ENCODE measurements around the gene STAB2.

STAB2 gene

DNA sequence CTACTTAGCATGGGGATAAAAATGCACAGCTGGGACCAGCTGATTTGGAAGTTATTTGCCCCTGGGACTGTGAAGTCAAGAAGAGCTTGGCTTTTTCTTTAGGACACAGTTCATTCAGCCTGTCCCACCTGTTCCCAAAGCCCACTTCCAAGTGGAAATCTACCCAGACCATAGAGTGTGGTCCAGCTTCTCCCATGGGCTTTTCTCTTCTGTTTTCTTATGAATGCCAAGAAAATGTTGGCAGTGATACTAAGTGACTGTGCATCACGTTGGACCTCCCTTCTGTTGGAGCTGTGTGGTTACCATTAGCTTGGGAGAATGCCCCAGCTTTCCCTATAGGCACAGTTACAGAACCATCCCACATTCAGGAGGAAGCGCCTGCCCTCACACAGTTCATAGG lies 164.5 kb downstream of the STAB2 start:
- DNase-seq = no peak

DNA sequence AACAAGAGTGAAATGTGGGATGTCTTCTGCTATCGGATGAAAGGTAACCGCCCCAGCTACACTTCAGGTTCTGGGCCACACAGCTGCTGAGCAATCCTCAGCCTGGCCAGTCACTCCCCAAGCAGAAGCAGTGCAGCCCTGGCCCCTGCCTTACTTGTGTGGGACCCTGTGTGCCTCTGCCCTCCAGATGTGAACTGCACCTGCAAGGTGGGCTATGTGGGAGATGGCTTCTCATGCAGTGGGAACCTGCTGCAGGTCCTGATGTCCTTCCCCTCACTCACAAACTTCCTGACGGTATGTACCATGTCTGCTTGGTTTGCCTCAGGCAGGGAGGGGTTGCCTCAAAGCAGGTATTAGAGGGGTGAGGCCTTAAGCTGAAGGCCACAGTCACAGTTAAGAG lies 168.4 kb downstream of the STAB2 start:
- DNase-seq = no peak

DNA sequence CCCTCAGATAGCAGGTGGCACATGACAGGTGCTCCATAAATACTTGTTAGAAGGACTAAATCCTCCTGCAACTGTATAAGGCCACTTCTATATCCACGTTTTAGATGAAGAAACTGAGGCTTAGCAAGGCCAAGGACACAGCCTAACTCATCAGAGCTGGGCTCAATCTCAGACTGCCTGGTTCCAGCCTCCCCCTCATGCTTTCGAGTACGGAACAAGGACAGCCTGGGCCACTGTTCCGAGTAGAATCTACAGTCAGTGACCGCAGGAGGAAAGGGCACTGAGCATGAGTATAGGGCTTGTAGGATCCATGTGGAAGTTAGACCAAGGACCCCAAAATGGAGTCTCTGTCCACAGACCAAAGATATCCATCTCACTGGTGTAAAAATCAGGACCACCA lies 169.4 kb downstream of the STAB2 start:
- DNase-seq = no peak

DNA sequence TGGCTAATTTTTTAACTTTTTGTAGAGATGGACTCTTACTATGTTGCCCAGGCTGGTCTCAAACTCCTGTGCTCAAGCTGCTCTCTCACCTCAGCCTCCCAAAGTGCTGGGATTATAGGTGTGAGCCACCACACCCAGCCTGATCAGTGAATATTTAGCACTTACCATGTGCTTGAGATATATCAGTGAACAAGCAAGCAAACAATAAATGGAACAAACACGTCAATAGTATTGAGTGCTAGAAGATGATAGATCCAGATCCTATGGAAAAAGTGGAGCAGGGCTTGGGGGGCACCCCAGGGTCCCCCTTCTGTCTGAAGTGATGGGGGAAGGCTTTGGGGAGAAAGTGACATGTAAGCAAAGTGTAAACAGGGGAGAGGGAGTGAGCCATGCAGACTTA lies 170.2 kb downstream of the STAB2 start:
- no peak for DNase-seq

DNA sequence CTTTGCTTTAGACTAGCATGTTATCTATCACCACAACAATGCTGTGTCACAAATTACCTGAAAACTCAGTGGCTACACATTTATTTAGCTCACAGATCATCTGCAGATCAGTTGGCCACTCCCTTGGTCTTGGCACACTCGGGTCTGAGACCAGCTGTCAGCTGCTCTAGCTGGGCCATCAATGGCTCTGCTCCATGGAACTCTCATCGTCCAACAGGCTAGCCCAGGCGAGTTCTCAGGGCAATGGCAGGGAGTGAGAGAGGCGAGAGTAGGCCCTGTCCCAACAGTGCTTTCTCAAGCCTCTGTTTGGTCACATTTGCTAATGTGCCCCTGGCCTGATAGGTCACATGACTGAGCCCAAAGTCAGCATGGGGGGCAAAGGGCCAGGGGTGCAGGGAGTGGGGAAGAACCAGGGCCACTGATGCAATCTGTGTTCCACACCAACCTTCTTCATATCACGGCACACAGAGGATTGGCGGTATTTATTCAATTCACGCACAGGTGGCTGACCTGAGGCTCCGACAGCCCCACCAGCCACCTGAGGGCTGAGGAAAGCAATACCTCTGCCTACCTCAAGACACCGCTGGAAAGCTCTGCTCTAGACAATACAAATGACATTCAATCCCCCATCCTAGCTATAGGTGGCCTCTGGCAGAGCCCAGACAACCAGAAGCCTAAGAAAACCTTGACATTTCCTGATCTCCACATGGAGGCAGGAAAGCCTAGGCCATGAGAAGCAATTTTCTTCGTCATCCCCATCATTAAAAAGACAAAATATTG lies 171.4 kb downstream of the STAB2 start:
- DNase-seq = no peak

DNA sequence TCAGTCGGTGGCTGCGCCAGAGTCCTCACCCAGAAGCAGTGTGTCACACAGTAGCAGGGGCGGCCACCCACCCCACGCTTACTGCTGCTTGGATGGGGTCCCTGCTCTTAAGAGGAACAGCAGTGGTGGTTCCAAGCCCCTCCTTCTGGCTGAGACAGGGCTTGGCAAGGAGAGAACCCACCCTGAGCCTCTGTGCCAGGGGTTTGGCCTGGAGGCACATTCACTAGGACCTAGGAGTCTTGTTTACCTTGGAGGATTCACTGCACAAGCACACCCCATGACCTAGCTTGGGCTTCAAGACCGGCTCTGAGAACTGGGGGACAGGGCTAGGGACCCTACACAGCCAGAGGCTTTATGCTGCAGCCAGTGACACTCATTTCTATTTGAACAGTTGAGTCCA lies 175.4 kb downstream of the STAB2 start:
- DNase-seq = no peak

DNA sequence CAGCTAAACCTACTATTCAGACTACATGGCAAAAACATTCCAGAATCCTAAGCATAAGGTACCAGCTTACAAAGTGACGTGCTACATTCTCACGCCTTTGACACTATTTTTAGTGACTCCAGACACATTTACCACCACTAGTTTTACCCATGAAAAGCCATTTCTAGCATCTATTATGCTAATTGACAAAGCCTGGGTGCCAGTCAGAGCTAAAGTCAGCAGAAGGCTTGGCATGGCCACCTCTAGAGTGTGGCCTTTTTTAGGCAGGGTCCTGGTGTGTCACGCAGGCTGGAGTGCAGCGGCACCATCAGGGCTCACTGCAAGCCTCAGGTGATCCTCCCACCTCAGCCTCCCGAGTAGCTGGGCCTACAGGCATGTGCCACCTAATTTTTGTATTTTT lies 178.2 kb downstream of the STAB2 start:
- DNase-seq = no peak

DNA sequence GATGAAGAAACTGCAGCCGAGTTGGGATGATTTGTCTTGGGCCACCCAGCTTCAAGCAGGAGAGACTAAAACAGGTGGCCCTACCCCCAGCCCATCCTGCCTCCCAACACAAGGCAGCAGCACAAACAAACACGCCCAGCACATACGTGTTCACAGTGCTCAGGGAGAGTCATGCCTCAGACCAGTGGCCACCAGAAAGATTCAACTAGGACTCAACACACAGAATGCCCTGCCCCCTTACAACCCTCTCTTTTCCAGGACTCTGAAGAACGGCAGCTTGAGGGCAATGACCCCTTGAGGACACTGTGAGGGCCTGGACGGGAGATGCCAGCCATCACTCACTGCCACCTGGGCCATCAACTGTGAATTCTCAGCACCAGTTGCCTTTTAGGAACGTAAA lies 179.0 kb downstream of the STAB2 start:
- DNase-seq = no peak

DNA sequence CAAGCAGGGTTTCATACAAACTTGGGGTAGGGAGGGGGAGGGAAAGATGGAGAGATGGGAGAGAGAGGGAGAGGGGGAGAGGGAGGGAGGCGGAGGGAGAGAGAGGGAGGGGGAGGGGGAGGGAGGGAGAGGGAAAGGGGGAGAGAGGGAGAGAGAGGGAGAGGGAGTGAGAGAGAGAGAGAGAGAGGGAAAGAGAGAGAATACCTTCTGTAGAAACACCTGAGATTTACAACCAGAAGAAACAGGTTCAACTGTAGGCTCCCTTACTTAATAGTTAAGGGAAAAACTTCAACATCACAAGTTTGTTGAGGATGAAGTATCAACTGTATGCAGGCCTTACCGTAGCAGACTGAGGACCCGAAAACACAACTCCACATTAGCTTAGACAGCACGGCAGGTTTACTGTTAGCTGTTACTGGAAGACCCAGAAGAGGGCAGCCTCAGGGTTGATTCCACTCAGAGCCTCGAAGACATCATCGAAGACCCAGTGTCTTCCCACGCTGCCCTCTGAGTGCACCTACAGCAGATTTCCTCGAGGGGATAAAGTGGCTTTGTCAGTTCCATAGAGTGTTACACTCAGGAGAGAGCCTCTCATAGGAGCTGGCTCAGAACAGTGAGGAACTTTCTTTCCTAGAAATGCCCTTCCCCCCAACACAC lies 181.5 kb downstream of the STAB2 start:
- DNase-seq = no peak

DNA sequence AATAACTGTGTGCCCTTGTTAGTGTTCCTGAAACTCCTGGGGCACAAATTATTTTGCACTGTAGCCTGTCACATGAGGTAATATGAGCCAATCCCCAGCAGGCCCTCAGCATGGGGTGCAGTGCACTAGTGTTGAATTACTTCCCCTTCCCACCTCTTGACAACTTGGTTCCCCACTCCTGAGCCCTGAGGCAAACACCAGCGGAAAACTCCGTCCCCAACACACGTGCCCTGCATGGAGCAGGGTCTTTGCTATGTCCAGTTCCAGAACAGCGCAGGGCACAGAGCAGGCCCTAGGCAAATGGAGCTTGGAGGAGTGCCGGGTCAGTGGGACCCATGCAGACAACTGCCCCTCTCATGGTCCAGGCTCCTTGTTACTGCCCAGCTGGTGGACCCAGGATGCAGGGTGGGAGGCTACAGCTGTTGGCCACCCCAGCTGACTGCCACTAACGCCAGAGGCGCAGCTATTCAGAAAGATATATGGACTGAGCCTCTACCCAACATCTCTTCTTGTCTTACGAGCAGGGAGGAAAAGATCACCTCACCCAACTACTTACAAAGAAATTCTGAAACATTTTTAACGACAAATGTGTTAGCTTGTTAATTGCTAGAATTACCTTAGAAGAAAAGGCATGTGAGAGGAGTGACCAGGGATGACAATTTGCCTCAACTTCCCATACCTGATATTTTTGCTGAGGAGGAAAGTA lies 182.3 kb downstream of the STAB2 start:
- DNase-seq = no peak

DNA sequence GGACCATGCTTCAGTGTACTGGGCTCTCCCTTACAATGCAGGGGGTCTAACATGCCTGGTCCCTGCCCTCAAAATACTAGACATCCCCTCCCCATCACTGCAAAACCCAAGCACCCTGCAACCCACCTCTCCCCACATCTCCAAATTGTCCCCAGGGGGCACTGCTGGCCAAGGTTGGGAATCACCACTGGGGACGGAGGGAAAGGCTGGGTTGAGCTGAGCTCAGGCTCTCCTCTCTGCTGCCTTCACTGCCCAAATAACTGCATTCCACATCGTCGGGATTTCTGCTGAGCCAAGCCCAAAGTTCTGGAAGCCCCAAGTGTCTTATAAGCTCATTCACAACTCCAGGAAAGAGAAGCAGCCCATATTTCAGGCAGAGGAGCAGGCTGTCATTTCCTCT lies 184.4 kb downstream of the STAB2 start:
- DNase-seq = peak; percentile 13

DNA sequence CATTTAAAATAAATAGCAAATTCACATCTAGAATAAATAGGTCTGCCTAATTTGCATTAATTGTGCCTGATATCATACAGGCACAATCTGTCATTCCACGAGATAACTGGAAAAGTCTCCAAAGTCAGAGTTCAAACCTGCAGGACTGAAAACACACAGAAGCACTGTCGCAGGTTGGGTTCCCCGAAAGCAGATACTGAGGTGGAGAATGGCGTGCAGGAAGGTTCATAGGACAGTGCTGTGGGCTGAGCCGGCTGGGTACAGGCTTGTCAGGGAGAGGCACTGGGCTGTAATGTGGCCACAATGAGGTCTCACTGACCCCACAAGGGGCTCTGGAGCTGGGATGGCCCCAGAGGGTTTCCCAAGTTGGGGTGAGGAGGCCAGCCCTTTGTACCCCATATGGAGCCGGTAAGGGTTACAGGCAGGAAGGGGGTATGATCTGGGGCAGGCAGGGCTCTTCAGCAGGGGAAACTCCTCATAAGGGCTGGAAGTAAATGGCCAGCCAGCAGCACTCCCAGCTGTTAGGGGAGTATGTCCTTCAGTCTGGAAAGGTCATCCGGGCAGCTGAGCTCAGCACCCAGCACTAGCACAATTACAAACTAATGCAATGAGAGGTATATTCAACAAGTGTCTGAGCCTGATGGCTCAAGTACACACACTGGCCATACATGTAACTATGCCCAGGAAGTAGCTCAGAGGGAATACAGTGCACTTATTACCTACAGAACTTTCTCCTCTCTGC lies 185.5 kb downstream of the STAB2 start:
- no peak for DNase-seq

DNA sequence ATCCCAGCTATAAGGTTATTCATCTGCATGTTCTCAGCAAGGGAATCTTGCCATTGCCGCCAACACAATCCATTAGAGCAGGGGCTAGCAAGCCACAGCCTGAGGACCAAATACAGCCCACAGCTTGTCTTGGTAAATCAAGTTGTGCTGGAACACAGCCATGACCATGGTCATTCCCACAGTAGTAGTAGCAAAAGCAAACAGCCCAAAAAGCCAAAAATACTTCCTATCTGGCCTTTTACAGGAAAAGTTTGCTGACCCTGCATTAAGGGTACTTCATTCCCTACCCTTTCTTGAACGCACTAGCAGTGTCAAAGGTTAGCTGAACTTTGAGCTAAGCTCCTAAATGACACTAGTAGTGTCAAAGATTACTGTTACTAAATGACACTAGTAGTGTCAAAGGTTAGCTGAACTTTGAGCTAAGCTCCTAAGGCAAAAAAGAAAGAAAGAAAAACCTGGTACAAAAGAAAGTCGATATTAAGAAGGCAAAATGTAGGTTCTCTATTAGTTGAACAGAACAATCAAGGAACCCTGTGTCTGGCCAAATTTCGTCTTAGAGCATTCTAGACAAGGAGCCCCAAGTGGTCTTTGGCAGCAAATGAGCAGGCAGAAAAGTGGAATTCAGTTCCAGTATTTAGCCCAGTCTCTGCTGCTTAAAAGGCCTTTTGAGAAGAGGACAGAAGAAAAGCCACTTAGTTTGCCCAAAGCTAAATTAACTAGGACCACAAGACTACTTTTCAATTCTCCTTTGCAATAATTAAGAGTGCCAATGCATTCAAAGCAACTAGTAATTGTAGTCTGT lies 186.2 kb downstream of the STAB2 start:
- DNase-seq = no peak

DNA sequence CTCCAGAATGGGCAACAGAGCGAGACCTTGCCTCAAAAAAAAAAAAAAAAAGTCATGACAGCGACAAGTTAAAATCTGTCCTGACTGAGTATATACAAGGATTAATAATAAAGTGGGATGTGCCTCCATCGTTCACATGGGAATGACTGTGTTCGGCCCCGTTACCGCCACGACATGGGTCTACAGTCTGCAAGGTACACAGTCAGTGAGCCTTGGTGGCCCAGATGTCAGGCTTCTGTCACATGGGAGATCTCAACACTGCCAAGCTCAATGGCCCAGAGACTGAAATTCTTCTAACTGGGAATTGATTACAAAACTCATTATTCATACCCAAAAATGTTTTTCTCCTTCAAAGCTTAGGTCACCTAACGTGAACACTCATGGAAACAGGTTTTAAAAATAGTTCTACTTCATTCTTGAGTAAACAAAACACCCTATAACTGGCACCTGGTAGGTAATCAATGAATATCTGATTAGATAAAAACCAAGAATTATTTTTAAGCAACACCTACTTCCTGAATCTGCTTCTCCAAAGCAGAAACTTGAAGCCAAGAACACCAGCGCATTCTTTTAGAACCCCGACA lies 188.0 kb downstream of the STAB2 start:
- no peak for DNase-seq

DNA sequence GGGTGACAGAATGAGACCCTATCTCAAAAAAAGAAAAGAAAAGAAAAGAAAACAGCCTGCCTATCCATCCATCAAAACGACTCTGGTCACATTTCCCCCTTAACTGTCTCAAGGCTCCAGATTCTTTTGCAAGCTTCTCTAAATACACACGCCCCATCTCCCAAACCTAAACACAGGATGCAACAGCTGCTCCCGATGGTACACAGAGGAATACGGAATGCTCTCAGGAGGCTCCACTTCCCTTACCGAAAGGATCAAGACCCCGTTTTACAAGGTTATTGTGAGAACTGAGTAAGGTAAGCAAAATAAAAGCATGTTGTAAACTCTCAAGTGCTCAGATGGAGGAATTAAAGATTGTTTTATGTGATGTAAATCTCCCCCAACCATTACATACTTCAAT lies 191.7 kb downstream of the STAB2 start:
- no peak for DNase-seq

DNA sequence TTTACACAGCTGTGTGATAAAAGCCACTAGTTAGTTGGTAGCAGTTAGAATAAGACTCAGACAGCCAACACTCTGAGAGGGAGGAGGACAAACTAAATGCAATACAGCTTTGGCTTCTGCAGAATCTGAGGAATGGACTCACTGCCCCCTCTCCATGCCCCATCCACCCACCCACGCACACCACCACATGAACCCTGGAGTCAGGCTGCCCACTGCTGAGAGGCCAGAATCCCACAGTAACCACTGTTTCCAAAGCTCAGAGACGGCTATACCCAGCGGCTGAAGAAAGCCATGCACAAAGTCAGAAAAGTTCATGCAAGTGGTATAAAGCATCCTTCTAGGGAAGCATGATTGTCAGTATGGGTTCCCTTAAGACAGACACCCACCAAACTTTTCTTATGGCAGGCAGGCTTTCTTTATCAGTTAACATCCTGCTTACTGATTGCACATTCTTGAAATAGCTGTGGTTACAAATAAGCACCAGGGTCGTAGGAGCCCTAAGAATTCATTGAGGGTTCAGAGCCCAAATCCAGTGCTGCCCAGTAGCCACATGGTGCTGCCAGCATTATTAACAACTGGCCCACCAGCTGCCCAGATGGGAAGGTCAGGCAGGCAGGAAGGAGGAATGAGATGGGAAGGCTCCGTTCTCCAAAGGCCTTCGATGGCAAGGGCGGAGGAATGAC lies 192.5 kb downstream of the STAB2 start:
- DNase-seq = no peak

DNA sequence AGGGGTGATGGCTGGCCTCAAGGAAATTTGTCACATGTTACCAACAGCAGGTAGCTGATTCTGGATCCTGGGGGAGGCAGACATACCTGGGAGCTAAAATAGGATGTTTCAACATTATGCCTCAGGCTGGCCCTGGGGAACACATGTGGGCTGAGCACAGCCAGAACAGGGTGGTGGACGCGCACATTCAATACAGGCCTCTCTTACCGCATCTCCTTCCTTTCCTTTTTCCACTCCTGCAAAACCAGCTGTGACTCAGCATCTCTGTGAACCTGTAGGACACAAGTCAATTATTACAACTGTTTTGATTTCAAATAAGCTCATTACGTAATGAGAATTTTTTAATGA lies 193.0 kb downstream of the STAB2 start:
- DNase-seq = no peak

DNA sequence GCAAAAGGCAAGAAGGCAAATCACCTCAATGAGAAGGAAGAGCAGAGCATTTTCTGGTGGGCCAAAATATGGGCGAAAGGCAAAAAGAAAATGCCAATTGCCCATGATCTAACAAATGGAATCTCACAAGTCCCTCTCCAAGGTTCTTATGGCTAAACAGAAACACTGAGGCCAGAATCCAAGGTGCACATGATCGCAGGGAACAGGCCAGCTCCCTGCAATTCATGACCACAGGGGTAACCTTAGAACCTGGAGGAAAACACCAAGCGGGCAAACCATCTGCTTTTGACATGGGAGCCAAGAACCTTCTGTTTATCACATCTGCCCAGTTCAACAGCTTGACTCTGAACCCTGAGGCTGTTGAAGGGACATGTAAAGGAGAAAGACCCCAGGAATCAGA lies 193.9 kb downstream of the STAB2 start:
- no peak for DNase-seq

DNA sequence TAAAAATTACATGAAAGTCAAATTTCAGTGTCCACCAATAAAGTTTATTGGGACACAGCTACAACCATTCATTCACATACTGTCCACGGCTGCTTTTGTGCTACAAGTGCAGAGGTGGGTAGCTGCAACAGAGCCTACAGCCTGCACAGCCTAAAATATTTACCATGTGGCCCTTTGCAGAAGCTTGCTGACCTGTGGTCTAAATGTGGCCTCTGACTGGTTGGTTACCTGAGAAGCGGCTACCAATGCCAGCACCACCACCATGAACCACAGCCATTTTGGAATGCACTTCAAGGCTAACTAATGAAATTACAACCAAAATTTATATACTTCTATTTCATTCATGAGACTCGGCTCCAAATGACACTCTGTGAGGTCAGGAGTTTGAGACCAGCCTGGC lies 195.3 kb downstream of the STAB2 start:
- no peak for DNase-seq

DNA sequence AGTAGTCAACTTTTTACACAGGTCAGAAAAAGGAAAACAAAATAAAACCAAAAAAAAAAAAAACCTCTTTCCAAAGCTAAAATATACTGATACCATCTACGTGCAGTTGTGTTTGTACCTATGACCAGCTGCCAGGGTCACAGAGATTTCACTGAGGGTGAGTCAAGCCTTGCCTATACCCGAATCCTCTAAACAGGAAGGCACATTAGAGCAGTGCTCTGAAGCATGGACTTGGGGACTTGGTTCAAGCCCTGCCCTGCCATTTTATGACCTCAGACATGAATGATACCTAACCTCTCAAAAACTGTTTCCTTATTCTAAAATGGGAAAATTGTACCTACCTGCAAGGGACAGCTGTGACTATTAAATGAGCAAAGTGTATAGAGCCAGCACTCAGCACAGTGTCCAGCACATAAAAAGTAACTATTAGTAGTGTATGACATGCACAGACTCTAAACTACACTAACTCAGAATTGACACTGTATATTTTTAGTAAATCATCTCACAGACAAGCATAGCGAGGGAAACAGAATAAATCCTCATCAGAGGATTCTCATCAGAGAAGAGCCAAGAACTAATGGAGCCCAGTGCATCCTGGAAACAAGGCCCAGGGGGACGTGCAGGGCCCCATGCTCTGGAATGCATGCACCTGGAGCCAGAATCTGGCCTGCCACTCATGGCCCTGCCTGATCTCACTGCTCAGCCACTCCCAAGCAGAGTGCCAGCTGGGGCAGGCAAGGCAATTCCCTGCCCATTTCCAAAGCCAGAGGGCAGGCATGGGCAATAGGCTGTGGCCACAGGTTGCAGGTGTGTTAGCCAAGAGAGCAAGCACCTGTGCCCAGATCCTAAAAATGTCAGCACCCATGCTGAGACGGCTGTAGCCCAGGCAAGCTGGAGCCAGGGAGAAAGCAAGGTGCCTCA lies 196.9 kb downstream of the STAB2 start:
- no peak for DNase-seq

All from COR-L47 (cell line).